Naive thymus-derived CD8-positive, alpha-beta T cell (primary cell): ENCODE measurements around the gene GCC2. TPM values are rescaled to one million over a fixed set of nuclear protein-coding genes. Genes with fewer than 3 reads are reported as not detected.

Experiments used
- ATAC-seq, 2 donors: fragments of 150-1000 bp; cut with Tn5 transposase in 1 of 2; sonication (Bioruptor Pico), chemical (Tn5 transposase) in 1 of 2; 1 replicate in 1 of 2; 2 replicates in 1 of 2; pipeline ENCODE4 v1.10.0; 2021; ENCODE audit warnings: mild to moderate bottlenecking in 2 of 2, moderate library complexity in 2 of 2
- POLR2A ChIA-PET: fragments of 350-600 bp; sonication (Branson Sonifier 250); formaldehyde crosslinking; loops from one replicate; lab custom pipeline; 2021; ENCODE audit warnings: antibody characterized with exemption; lab: Charles Lee
- DNase-seq, 10 donors: peaks; one replicate each; pipeline versions ENCODE4 v3.0.0 to v3.0.0-alpha.2; 2020 to 2022
- H3K27ac Mint-ChIP-seq, 10 donors: one replicate each; pipeline ENCODE4 v1.8.0; 2020 to 2022; ENCODE audit warnings: mild to moderate bottlenecking in 10 of 10, mixed read lengths in 10 of 10, moderate library complexity in 4 of 10, inconsistent platforms in 1 of 10
- H3K27me3 Mint-ChIP-seq, 5 donors: one replicate each; pipeline ENCODE4 v1.8.0; 2021 to 2022; ENCODE audit warnings: mixed read lengths in 5 of 5
- H3K36me3 Mint-ChIP-seq, 3 donors: one replicate each; pipeline ENCODE4 v1.8.0; 2020 to 2022; ENCODE audit warnings: mixed read lengths in 3 of 3, mild to moderate bottlenecking in 2 of 3, inconsistent platforms in 1 of 3
- H3K4me1 Mint-ChIP-seq, 4 donors: one replicate each; pipeline ENCODE4 v1.8.0; 2021 to 2022; ENCODE audit warnings: mixed read lengths in 4 of 4
- H3K4me3 Mint-ChIP-seq, 10 donors: one replicate each; pipeline ENCODE4 v1.8.0; 2020 to 2022; ENCODE audit warnings: mild to moderate bottlenecking in 10 of 10, mixed read lengths in 10 of 10, moderate library complexity in 6 of 10, inconsistent platforms in 1 of 10
- H3K9me3 Mint-ChIP-seq, 9 donors: one replicate each; pipeline ENCODE4 v1.8.0; 2020 to 2022; ENCODE audit warnings: mixed read lengths in 9 of 9, mild to moderate bottlenecking in 3 of 9, inconsistent platforms in 1 of 9, moderate library complexity in 1 of 9
- polyA plus RNA-seq, 3 donors: library from polyadenylated mRNA; unstranded; fragments of 300-500 nt; fragmentation: Illumina TruSeq; gene quantifications; one replicate each; pipeline ENCODE4 v1.2.3, GENCODE V29; 2021
- total RNA-seq, 8 experiments: library from RNA in 2 of 8; stranded (reverse) in 2 of 8; gene quantifications; one replicate each; pipeline ENCODE4 v1.2.3 and lab custom pipeline; 2021 to 2026

GCC2 gene
- total and polyA plus RNA-seq, 5 experiments from 2014 or later = 51.5 to 205 (median 100) TPM

GRCh38 chr2:108535357-108535631 is 86.3 kb downstream of the GCC2 start:
- POLR2A ChIA-PET = interaction anchor here (0.6 to 1.0 kb wide), 2 partner anchors 82 to 86 kb away, joined by 3 read pairs; partner anchors contain the start of gene GCC2
- Mint-ChIP-seq H3K27me3 (no peaks in the 10 kb centered on the region), H3K36me3 (peaks cover 0 to 2% (median 0%) of the 10 kb centered on the region in 3 donors), H3K27ac (peak overlapping the region in 4 of 10 donors; percentile 76 to 94 (median 89)), H3K4me1 (peaks cover 13 to 31% (median 28%) of the 10 kb centered on the region in 4 donors), H3K4me3 (peak overlapping the region; percentile 87 to 98 (median 95)), H3K9me3 (no peaks in the 10 kb centered on the region)
- ATAC-seq = no peak
- no peak for DNase-seq

GRCh38 chr2:108536133-108536780 is 87.3 kb downstream of the GCC2 start:
- H3K4me3 Mint-ChIP-seq = peak overlapping the region in 5 of 10 donors; percentile 30 to 98 (median 34)
- POLR2A ChIA-PET = no interaction called here
- peaks cover 13 to 28% (median 24%) of the 10 kb centered on the region in 4 donors for H3K4me1 Mint-ChIP-seq
- DNase-seq = no peak
- H3K27me3 Mint-ChIP-seq = no peaks in the 10 kb centered on the region
- ATAC-seq = no peak
- H3K36me3 Mint-ChIP-seq = peaks cover 0 to 2% (median 0%) of the 10 kb centered on the region in 3 donors
- H3K27ac Mint-ChIP-seq = peak overlapping the region in 1 of 10 donors; percentile 50
- H3K9me3 Mint-ChIP-seq = no peaks in the 10 kb centered on the region

- Mint-ChIP-seq H3K4me1 (peaks cover 13 to 27% (median 23%) of the 10 kb centered on the region in 4 donors), H3K27ac (no peak overlapping the region), H3K36me3 (peaks cover 0 to 2% (median 0%) of the 10 kb centered on the region in 3 donors), H3K9me3 (no peaks in the 10 kb centered on the region), H3K27me3 (no peaks in the 10 kb centered on the region), H3K4me3 (no peak overlapping the region)
- no peak for DNase-seq
- ATAC-seq = no peak
- POLR2A ChIA-PET = no interaction called here
These were observed 87.9 kb downstream of the GCC2 start for GRCh38 chr2:108536911-108537310.

GRCh38 chr2:108538000-108538625 is 89.1 kb downstream of the GCC2 start:
- no peaks in the 10 kb centered on the region for H3K27me3 Mint-ChIP-seq
- no peak overlapping the region for H3K27ac Mint-ChIP-seq
- H3K36me3 Mint-ChIP-seq = peaks cover 0 to 4% (median 0%) of the 10 kb centered on the region in 3 donors
- no peaks in the 10 kb centered on the region for H3K9me3 Mint-ChIP-seq
- ATAC-seq (no peak), DNase-seq (no peak)
- no peak overlapping the region for H3K4me3 Mint-ChIP-seq
- peaks cover 18 to 24% (median 20%) of the 10 kb centered on the region in 4 donors for H3K4me1 Mint-ChIP-seq
- POLR2A ChIA-PET = no interaction called here

- no peak for ATAC-seq
- POLR2A ChIA-PET = no interaction called here
- Mint-ChIP-seq H3K4me1 (peaks cover 0 to 11% (median 6%) of the 10 kb centered on the region in 4 donors), H3K9me3 (no peaks in the 10 kb centered on the region), H3K27ac (no peak overlapping the region), H3K36me3 (peaks cover 0 to 4% (median 0%) of the 10 kb centered on the region in 3 donors), H3K27me3 (no peaks in the 10 kb centered on the region), H3K4me3 (no peak overlapping the region)
- no peak for DNase-seq
These were observed 92.4 kb downstream of the GCC2 start for GRCh38 chr2:108541451-108541850.

- POLR2A ChIA-PET = no interaction called here
These were observed 93.1 kb downstream of the GCC2 start for GRCh38 chr2:108542071-108542470.

GRCh38 chr2:108547606-108548005 is 98.6 kb downstream of the GCC2 start:
- H3K9me3 Mint-ChIP-seq = no peaks in the 10 kb centered on the region
- peaks cover 0 to 2% (median 0%) of the 10 kb centered on the region in 3 donors for H3K36me3 Mint-ChIP-seq
- no peak overlapping the region for H3K27ac Mint-ChIP-seq
- DNase-seq = no peak
- POLR2A ChIA-PET = no interaction called here
- ATAC-seq = no peak
- H3K4me3 Mint-ChIP-seq = no peak overlapping the region
- no peaks in the 10 kb centered on the region for H3K27me3 Mint-ChIP-seq
- peaks cover 0 to 6% (median 4%) of the 10 kb centered on the region in 4 donors for H3K4me1 Mint-ChIP-seq

More at GRCh38 chr2:108542071-108542470, 93.1 kb downstream of the GCC2 start:
- Mint-ChIP-seq H3K9me3 (no peaks in the 10 kb centered on the region), H3K27ac (no peak overlapping the region), H3K36me3 (peaks cover 0 to 4% (median 0%) of the 10 kb centered on the region in 3 donors), H3K4me1 (peaks cover 2 to 11% (median 5%) of the 10 kb centered on the region in 4 donors), H3K27me3 (no peaks in the 10 kb centered on the region), H3K4me3 (no peak overlapping the region)
- DNase-seq (no peak), ATAC-seq (no peak)

GRCh38 chr2:108548208-108549003 is 99.4 kb downstream of the GCC2 start:
- peaks cover 0 to 6% (median 3%) of the 10 kb centered on the region in 4 donors for H3K4me1 Mint-ChIP-seq
- POLR2A ChIA-PET = no interaction called here
- no peaks in the 10 kb centered on the region for H3K36me3 Mint-ChIP-seq
- no peak for DNase-seq
- no peak overlapping the region for H3K4me3 Mint-ChIP-seq
- ATAC-seq = no peak
- H3K27me3 Mint-ChIP-seq = no peaks in the 10 kb centered on the region
- no peaks in the 10 kb centered on the region for H3K9me3 Mint-ChIP-seq
- peak overlapping the region in 1 of 10 donors; percentile 52 for H3K27ac Mint-ChIP-seq

- DNase-seq (no peak), ATAC-seq (no peak)
- H3K4me3 Mint-ChIP-seq = no peak overlapping the region
- no peak overlapping the region for H3K27ac Mint-ChIP-seq
- no peaks in the 10 kb centered on the region for H3K27me3 Mint-ChIP-seq
- H3K9me3 Mint-ChIP-seq = no peaks in the 10 kb centered on the region
- H3K4me1 Mint-ChIP-seq = peaks cover 0 to 8% (median 2%) of the 10 kb centered on the region in 4 donors
- no peaks in the 10 kb centered on the region for H3K36me3 Mint-ChIP-seq
- POLR2A ChIA-PET = no interaction called here
These were observed 103.6 kb downstream of the GCC2 start for GRCh38 chr2:108552566-108552965.

- Mint-ChIP-seq H3K4me1 (peaks cover 0 to 4% (median 0%) of the 10 kb centered on the region in 4 donors), H3K9me3 (no peaks in the 10 kb centered on the region), H3K27ac (no peak overlapping the region), H3K4me3 (no peak overlapping the region), H3K36me3 (no peaks in the 10 kb centered on the region), H3K27me3 (no peaks in the 10 kb centered on the region)
- no peak for ATAC-seq
- POLR2A ChIA-PET = no interaction called here
- DNase-seq = no peak
These were observed 104.4 kb downstream of the GCC2 start for GRCh38 chr2:108553209-108553919.

GRCh38 chr2:108554528-108554927 is 105.5 kb downstream of the GCC2 start:
- DNase-seq (no peak), ATAC-seq (no peak)
- peaks cover 0 to 4% (median 0%) of the 10 kb centered on the region in 4 donors for H3K4me1 Mint-ChIP-seq
- POLR2A ChIA-PET = no interaction called here
- H3K27ac Mint-ChIP-seq = no peak overlapping the region
- no peaks in the 10 kb centered on the region for H3K36me3 Mint-ChIP-seq
- no peaks in the 10 kb centered on the region for H3K27me3 Mint-ChIP-seq
- H3K9me3 Mint-ChIP-seq = no peaks in the 10 kb centered on the region
- no peak overlapping the region for H3K4me3 Mint-ChIP-seq

- POLR2A ChIA-PET = no interaction called here
- no peaks in the 10 kb centered on the region for H3K27me3 Mint-ChIP-seq
These were observed 106.6 kb downstream of the GCC2 start for GRCh38 chr2:108555572-108555971.

More at GRCh38 chr2:108555572-108555971, 106.6 kb downstream of the GCC2 start:
- H3K27ac Mint-ChIP-seq = no peak overlapping the region
- no peaks in the 10 kb centered on the region for H3K36me3 Mint-ChIP-seq
- no peak overlapping the region for H3K4me3 Mint-ChIP-seq
- no peaks in the 10 kb centered on the region for H3K9me3 Mint-ChIP-seq
- peaks cover 0 to 7% (median 2%) of the 10 kb centered on the region in 4 donors for H3K4me1 Mint-ChIP-seq
- ATAC-seq (no peak), DNase-seq (no peak)
